Measurements from ENCODE around the gene ADTRP. TPM values are rescaled to one million over a fixed set of nuclear protein-coding genes. Genes with fewer than 3 reads are reported as not detected.

ADTRP gene
- total and polyA plus RNA-seq, 10 of the 15 experiments (the other 5 are each of a cell fraction or from before 2014, with no cell fraction given), result 0.10 to 2.6 (median 2.1) TPM

- DNase-seq (ENCODE audit: low read depth, low spot score), result no peak
- no peaks in the 10 kb centered on the region for H3K27me3 ChIP-seq (replicated peaks in 1 of 2; ENCODE audit: control insufficient read depth in 2 of 2, insufficient read depth in 2 of 2, low read length in 1 of 2)
- CTCF ChIA-PET, result no interaction called here
- RAD21 ChIA-PET (ENCODE audit: unreplicated experiment), result no interaction called here
- SMC1A ChIA-PET (ENCODE audit: uncharacterized antibody, unreplicated experiment), result interaction anchor here (1.2 to 2.0 kb wide), 2 partner anchors 12 to 69 kb away, joined by 3 to 5 read pairs; no protein-coding TSS in a partner anchor
- H4K20me1 ChIP-seq (ENCODE audit: control insufficient read depth, insufficient read depth), result no peaks in the 10 kb centered on the region
- intact Hi-C loops (cut with micrococcal nuclease; ENCODE audit: unreplicated experiment) (no loop called here), in situ Hi-C loops (cut with MboI) (no loop called here)
- POLR2A ChIA-PET, result no interaction called here
- TF ChIP-seq CBX5 (IDR thresholded peaks at IDR 0.05; ENCODE audit: low read depth) (0 out of 2 replicates have a peak, but pooled peaks have one; percentile 80), POLR2AphosphoS5 (IDR thresholded peaks at IDR 0.05; ENCODE audit: low read length) (no peak), SREBF1 (IDR thresholded peaks at IDR 0.05; ENCODE audit: low read length) (no peak), NRF1 (conservative IDR thresholded peaks at IDR 0.05; ENCODE audit: low read depth, low read length) (no peak)
- no peaks in the 10 kb centered on the region for H3K4me1 ChIP-seq (ENCODE audit: control insufficient read depth, insufficient read depth, low read length)
- no peaks in the 10 kb centered on the region for H3K36me3 ChIP-seq (ENCODE audit: control insufficient read depth in 2 of 2, insufficient read depth in 2 of 2, low read length in 1 of 2)
- H2AFZ ChIP-seq (ENCODE audit: control insufficient read depth, low read depth, low read length), result no peak overlapping the region
- WGBS (ENCODE audit: insufficient coverage, insufficient replicate concordance, low lambda C conversion rate, missing lambda C conversion rate), result 100% methylated on average over 1 of the region's 1 CpG
- no peak for ATAC-seq
- H3K79me2 ChIP-seq (ENCODE audit: control insufficient read depth, insufficient read depth, low read length), result no peaks in the 10 kb centered on the region
- no TSS peak for BruUV-seq (replicated peaks)
- peaks cover 9% of the 10 kb centered on the region; the same call in 2 of the 3 replicates for H3K9me3 ChIP-seq (replicated peaks; ENCODE audit: control insufficient read depth, insufficient read depth, low read length)
- no peak overlapping the region for H3K4me3 ChIP-seq
- FAIRE-seq, result no peak
- no peak overlapping the region for H3K27ac ChIP-seq (ENCODE audit: control insufficient read depth, insufficient read depth)
- H3K9ac ChIP-seq (ENCODE audit: control insufficient read depth, insufficient read depth, low read length), result no peak overlapping the region
- H3K4me2 ChIP-seq (ENCODE audit: control insufficient read depth, insufficient read depth), result no peak overlapping the region
Measured at GRCh38 chr6:11744101-11744500, 34.5 kb downstream of the ADTRP start.

GRCh38 chr6:11740875-11741274, 37.7 kb downstream of the ADTRP start:
- BruUV-seq (replicated peaks), result no TSS peak
- ChIA-PET POLR2A (interaction anchor here (0.6 kb wide), 1 partner anchor 20 kb away, joined by 4 read pairs; no protein-coding TSS in a partner anchor), RAD21 (ENCODE audit: unreplicated experiment) (no interaction called here), CTCF (interaction anchor here (0.7 kb wide), 1 partner anchor 115 kb away, joined by 3 read pairs; no protein-coding TSS in a partner anchor), SMC1A (ENCODE audit: uncharacterized antibody, unreplicated experiment) (interaction anchor here (1.0 to 1.4 kb wide), 3 partner anchors 9 to 45 kb away, joined by 3 to 5 read pairs (median 3); no protein-coding TSS in a partner anchor)
- Histone ChIP-seq H3K27me3 (replicated peaks in 1 of 2; ENCODE audit: control insufficient read depth in 2 of 2, insufficient read depth in 2 of 2, low read length in 1 of 2) (no peaks in the 10 kb centered on the region), H3K4me1 (ENCODE audit: control insufficient read depth, insufficient read depth, low read length) (no peaks in the 10 kb centered on the region), H3K36me3 (ENCODE audit: control insufficient read depth in 2 of 2, insufficient read depth in 2 of 2, low read length in 1 of 2) (no peaks in the 10 kb centered on the region), H3K27ac (ENCODE audit: control insufficient read depth, insufficient read depth) (no peak overlapping the region), H3K9me3 (replicated peaks; ENCODE audit: control insufficient read depth, insufficient read depth, low read length) (peaks cover 9% of the 10 kb centered on the region; the same call in 2 of the 3 replicates), H3K4me2 (ENCODE audit: control insufficient read depth, insufficient read depth) (no peak overlapping the region), H3K79me2 (ENCODE audit: control insufficient read depth, insufficient read depth, low read length) (no peaks in the 10 kb centered on the region), H3K9ac (ENCODE audit: control insufficient read depth, insufficient read depth, low read length) (no peak overlapping the region), H3K4me3 (no peak overlapping the region), H4K20me1 (ENCODE audit: control insufficient read depth, insufficient read depth) (no peaks in the 10 kb centered on the region), H2AFZ (ENCODE audit: control insufficient read depth, low read depth, low read length) (no peak overlapping the region)
- ATAC-seq, result no peak
- no peak for FAIRE-seq
- intact Hi-C loops (cut with micrococcal nuclease; ENCODE audit: unreplicated experiment) (no loop called here), in situ Hi-C loops (cut with MboI) (no loop called here)
- DNase-seq (ENCODE audit: low read depth, low spot score), result no peak
- TF ChIP-seq MXI1 (IDR thresholded peaks at IDR 0.05; ENCODE audit: low read depth, low read length) (no peak), POLR2AphosphoS2 (IDR thresholded peaks at IDR 0.05; ENCODE audit: low read depth, low read length) (no peak), SUZ12 (IDR thresholded peaks at IDR 0.05; ENCODE audit: unreplicated experiment) (no peak)
- 45% methylated on average over 4 of the region's 4 CpGs for WGBS (ENCODE audit: insufficient coverage, insufficient replicate concordance, low lambda C conversion rate, missing lambda C conversion rate)
